Thoracic aorta (tissue), 2 donors: ENCODE measurements around the gene MORF4L1. TPM values are rescaled to one million over a fixed set of nuclear protein-coding genes. Genes with fewer than 3 reads are reported as not detected.

Experiments used
- ATAC-seq: fragments of 150-250 bp; one replicate; pipeline ENCODE4 v1.8.0; 2017; ENCODE audit warnings: low read depth; ENCODE audit not compliant: insufficient number of reproducible peaks, low FRiP score
- DNase-seq: peaks from one replicate; pipeline ENCODE4 v3.0.0-alpha.2; 2020; ENCODE audit warnings: low spot score
- H3K27ac ChIP-seq, 2 donors: fragments of 200-600 bp; sonication (generic); 1 replicate in 1 of 2; 2 replicates in 1 of 2; pipeline ENCODE4 v1.5.1; 2016; ENCODE audit warnings: mild to moderate bottlenecking in 2 of 2, moderate library complexity in 2 of 2
- H3K27me3 ChIP-seq: fragments of 200-600 bp; sonication (generic); replicated peaks from 2 replicates; pipeline ENCODE4 v1.6.0; 2016; ENCODE audit warnings: mild to moderate bottlenecking; ENCODE audit not compliant: insufficient read depth
- H3K36me3 ChIP-seq: fragments of 200-600 bp; sonication (generic); one replicate; pipeline ENCODE4 v1.5.1; 2016
- H3K4me1 ChIP-seq, 2 donors: fragments of 200-600 bp; sonication (generic); 1 replicate in 1 of 2; 2 replicates in 1 of 2; pipeline versions ENCODE4 v1.5.1 to v1.6.0; 2016; ENCODE audit warnings: low read depth in 2 of 2, mild to moderate bottlenecking in 1 of 2; ENCODE audit not compliant: control insufficient read depth in 1 of 2
- H3K4me3 ChIP-seq: fragments of 200-600 bp; sonication (generic); 2 replicates; pipeline ENCODE4 v1.5.1; 2016; ENCODE audit warnings: mild to moderate bottlenecking
- H3K9me3 ChIP-seq: fragments of 200-600 bp; sonication (generic); 2 replicates; pipeline ENCODE4 v1.5.1; 2016
- CTCF ChIP-seq: fragments of 200-600 bp; sonication (generic); IDR thresholded peaks from one replicate; pipeline ENCODE4 v1.5.1; 2019; ENCODE audit warnings: antibody characterized with exemption
- total RNA-seq, 2 donors: library from RNA; depleted of rRNA; stranded (reverse); fragments of >200 nt; gene quantifications; one replicate each; pipeline versions ENCODE4 v1.1.0 to v1.2.3, GENCODE V29; 2016

Gene MORF4L1
- total RNA-seq, 2 donors from 2014 or later: 330 to 355 TPM

DNA sequence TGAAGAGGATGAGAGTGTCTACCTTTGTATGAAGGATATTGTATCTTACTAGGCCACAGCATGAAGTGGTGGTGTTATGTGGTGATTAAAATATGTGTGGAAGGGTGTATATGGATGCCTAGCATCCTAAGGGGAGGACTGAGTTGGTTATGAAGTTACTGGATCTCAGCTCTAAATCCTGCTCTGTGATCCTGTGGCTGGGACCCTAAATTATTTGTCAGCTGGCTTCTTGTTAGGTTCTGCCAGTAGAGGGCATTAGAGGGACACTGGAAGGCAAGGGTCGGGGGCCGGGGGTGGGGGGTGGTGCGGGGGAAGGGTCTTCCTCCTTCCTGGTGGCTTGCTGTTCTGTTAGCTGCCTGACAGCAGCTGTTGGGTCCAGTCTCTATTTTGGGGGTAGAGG is 34.9 kb downstream of the MORF4L1 start:
- H3K36me3 ChIP-seq: peaks cover 42% of the 10 kb centered on the region
- peaks cover 14 to 65% of the 10 kb centered on the region in 2 donors for H3K4me1 ChIP-seq
- TF ChIP-seq CTCF: no peak
- no peak overlapping the region for H3K4me3 ChIP-seq
- H3K27ac ChIP-seq: peak overlapping the region; percentile 39 to 67
- DNase-seq (no peak), ATAC-seq (no peak)
- H3K9me3 ChIP-seq: no peaks in the 10 kb centered on the region
- no peaks in the 10 kb centered on the region for H3K27me3 ChIP-seq

DNA sequence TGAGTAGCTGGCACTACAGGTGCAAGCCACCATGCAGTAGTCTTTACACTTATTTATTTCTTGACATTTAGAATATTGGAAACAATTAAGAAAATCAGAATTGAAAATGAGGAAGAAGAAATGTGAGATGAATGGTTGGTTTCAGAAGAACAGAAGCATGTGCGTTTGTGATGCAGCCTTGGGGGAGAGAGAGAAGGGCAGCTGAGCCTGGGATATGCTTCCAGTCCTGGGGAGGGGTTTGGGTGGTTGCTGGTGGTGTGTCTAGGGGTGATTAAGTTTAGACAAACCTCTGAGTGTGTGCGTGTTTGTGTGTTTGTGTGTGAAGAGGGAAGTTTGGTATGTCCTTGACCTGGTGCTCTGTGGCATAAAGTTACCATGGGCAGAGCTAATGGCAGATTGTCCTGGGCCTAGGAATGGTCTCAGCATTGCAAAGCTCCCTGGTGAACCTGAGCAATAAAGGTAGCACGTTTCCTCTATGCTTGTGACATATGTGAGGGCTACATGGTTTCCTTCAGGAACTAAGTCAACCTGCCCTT is 36.5 kb downstream of the MORF4L1 start:
- no peak for ATAC-seq
- Histone ChIP-seq H3K27me3 (no peaks in the 10 kb centered on the region), H3K36me3 (peaks cover 25% of the 10 kb centered on the region), H3K4me1 (peaks cover 25 to 69% of the 10 kb centered on the region in 2 donors), H3K9me3 (no peaks in the 10 kb centered on the region), H3K4me3 (no peak overlapping the region), H3K27ac (peak overlapping the region; percentile 33 to 35)
- no peak for DNase-seq
- TF ChIP-seq CTCF: no peak

GRCh38 chr15:78909791-78910228 is 37.1 kb downstream of the MORF4L1 start:
- no peaks in the 10 kb centered on the region for H3K27me3 ChIP-seq
- H3K27ac ChIP-seq: peak overlapping the region; percentile 33 to 35
- peak; percentile 66 for TF ChIP-seq CTCF
- no peak overlapping the region for H3K4me3 ChIP-seq
- peaks cover 24% of the 10 kb centered on the region for H3K36me3 ChIP-seq
- DNase-seq (no peak), ATAC-seq (no peak)
- no peaks in the 10 kb centered on the region for H3K9me3 ChIP-seq
- peaks cover 28 to 68% of the 10 kb centered on the region in 2 donors for H3K4me1 ChIP-seq

DNA sequence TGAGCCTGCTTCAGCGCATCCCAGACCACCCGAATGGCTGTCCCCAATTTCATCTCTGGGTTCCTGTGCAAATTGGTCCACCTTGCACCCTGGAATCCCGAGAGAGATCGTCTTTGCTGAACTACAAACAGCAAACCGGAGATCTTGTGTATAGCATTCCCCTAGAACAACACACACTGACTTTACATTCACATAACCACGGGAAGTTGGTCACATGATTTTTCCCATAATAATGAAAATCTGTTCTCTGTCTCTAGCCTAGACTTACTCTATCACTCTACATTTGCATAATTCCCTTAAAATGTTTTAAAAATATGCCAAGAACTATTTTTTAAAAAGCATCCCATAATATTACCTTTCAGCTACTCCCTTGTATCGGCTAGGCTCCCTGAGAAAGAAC is 37.6 kb downstream of the MORF4L1 start:
- H3K9me3 ChIP-seq: no peaks in the 10 kb centered on the region
- no peak overlapping the region for H3K4me3 ChIP-seq
- TF ChIP-seq CTCF: no peak
- DNase-seq (no peak), ATAC-seq (no peak)
- peaks cover 33 to 69% of the 10 kb centered on the region in 2 donors for H3K4me1 ChIP-seq
- H3K36me3 ChIP-seq: peaks cover 24% of the 10 kb centered on the region
- H3K27me3 ChIP-seq: no peaks in the 10 kb centered on the region
- H3K27ac ChIP-seq: peak overlapping the region; percentile 33 to 35

DNA sequence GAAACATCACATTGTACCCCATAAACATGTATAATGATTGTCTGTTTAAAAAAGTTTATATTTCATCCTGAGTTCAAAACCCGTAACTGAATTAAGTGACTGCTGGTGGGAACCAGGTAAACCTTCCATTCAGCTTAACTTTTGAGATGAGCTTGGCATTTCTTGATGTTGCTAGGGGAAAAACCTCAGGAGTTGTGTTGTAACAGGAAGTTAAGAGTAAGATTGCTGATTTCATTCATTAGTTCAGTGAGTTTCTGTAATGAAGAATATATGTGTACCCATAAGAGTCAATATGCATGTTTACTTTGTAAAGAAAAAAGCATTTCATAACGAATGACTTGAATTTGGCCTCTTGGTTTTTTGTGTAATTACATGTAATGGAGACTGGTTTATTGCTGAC is 39.6 kb downstream of the MORF4L1 start:
- peaks cover 19% of the 10 kb centered on the region for H3K36me3 ChIP-seq
- H3K4me1 ChIP-seq: peaks cover 43 to 67% of the 10 kb centered on the region in 2 donors
- peak overlapping the region; percentile 13 to 81 for H3K27ac ChIP-seq

More for the DNA sequence above, 39.6 kb downstream of the MORF4L1 start:
- ATAC-seq: no peak
- TF ChIP-seq CTCF: no peak
- DNase-seq: no peak
- Histone ChIP-seq H3K9me3 (no peaks in the 10 kb centered on the region), H3K4me3 (no peak overlapping the region), H3K27me3 (no peaks in the 10 kb centered on the region)
